ENCODE results near the gene COBLL1.
"Not testable (repeated sequence)": the region's sequence is repeated elsewhere in the genome, so short reads cannot be mapped to it uniquely, and the experiment has no call there.

The COBLL1 gene

GRCh38 chr2:164711766-164712138 lies 129.9 kb downstream of the COBLL1 start:
- no peak for DNase-seq (ENCODE audit: low read depth)

GRCh38 chr2:164710837-164711765 lies 130.5 kb downstream of the COBLL1 start:
- DNase-seq (ENCODE audit: low read depth) = no peak

GRCh38 chr2:164710252-164710836 lies 131.3 kb downstream of the COBLL1 start:
- DNase-seq (ENCODE audit: low read depth) = not testable (repeated sequence)

- DNase-seq (ENCODE audit: low read depth) = no peak
These were observed 135.1 kb downstream of the COBLL1 start for GRCh38 chr2:164706522-164706921.

- DNase-seq (ENCODE audit: low read depth) = no peak
These were observed 136.0 kb downstream of the COBLL1 start for GRCh38 chr2:164705412-164706167.

GRCh38 chr2:164703915-164704706 lies 137.5 kb downstream of the COBLL1 start:
- no peak for DNase-seq (ENCODE audit: low read depth)

- DNase-seq (ENCODE audit: low read depth) = no peak
These were observed 140.1 kb downstream of the COBLL1 start for GRCh38 chr2:164701565-164701964.

- no peak for DNase-seq (ENCODE audit: low read depth)
These were observed 141.2 kb downstream of the COBLL1 start for GRCh38 chr2:164700390-164700789.

GRCh38 chr2:164697688-164698461 lies 143.7 kb downstream of the COBLL1 start:
- no peak for DNase-seq (ENCODE audit: low read depth)

- DNase-seq (ENCODE audit: low read depth) = no peak
These were observed 145.0 kb downstream of the COBLL1 start for GRCh38 chr2:164696634-164697033.

- no peak for DNase-seq (ENCODE audit: low read depth)
These were observed 147.3 kb downstream of the COBLL1 start for GRCh38 chr2:164694275-164694695.

GRCh38 chr2:164693834-164694233 lies 147.8 kb downstream of the COBLL1 start:
- no peak for DNase-seq (ENCODE audit: low read depth)

- DNase-seq (ENCODE audit: low read depth) = no peak
These were observed 148.2 kb downstream of the COBLL1 start for GRCh38 chr2:164693390-164693789.

GRCh38 chr2:164692958-164693357 lies 148.7 kb downstream of the COBLL1 start:
- DNase-seq (ENCODE audit: low read depth) = no peak

- DNase-seq (ENCODE audit: low read depth) = no peak
These were observed 149.5 kb downstream of the COBLL1 start for GRCh38 chr2:164692114-164692513.

- no peak for DNase-seq (ENCODE audit: low read depth)
These were observed 150.2 kb downstream of the COBLL1 start for GRCh38 chr2:164691346-164691887.

GRCh38 chr2:164690361-164690760 lies 151.3 kb downstream of the COBLL1 start:
- DNase-seq (ENCODE audit: low read depth) = no peak

GRCh38 chr2:164688896-164689419 lies 152.7 kb downstream of the COBLL1 start:
- no peak for DNase-seq (ENCODE audit: low read depth)

GRCh38 chr2:164681009-164681408 lies 160.6 kb downstream of the COBLL1 start:
- DNase-seq (ENCODE audit: low read depth) = no peak

GRCh38 chr2:164678631-164679149 lies 162.9 kb downstream of the COBLL1 start:
- no peak for DNase-seq (ENCODE audit: low read depth)

Data from stimulated activated CD8-positive, alpha-beta memory T cell treated with anti-CD3 and anti-CD28 coated beads, Interleukin-12 subunit alpha, Interleukin-12 subunit beta, amount 100 ng/mL, for 4 hours (primary cell).